ENCODE data around the gene PRRX2.

GRCh38 chr9:129624168-129624759 lies 41.2 kb upstream of the PRRX2 start:
- TF ChIP-seq PKNOX1 (IDR thresholded peaks at IDR 0.05) (no peak), SP1 (IDR thresholded peaks at IDR 0.05) (no peak), BHLHE40 (IDR thresholded peaks at IDR 0.05; ENCODE audit: borderline replicate concordance) (no peak), FOXM1 (IDR thresholded peaks at IDR 0.05; ENCODE audit: borderline replicate concordance) (no peak), FOXK2 (IDR thresholded peaks at IDR 0.05) (no peak), CTBP1 (IDR thresholded peaks at IDR 0.05; ENCODE audit: borderline replicate concordance) (no peak), LEF1 (IDR thresholded peaks at IDR 0.05; ENCODE audit: borderline replicate concordance) (no peak)
